GM19438 (cell line): Measurements from ENCODE around the gene RNF182.
"Not testable (repeated sequence)": the region's sequence is repeated elsewhere in the genome, so short reads cannot be mapped to it uniquely, and the experiment has no call there.

Source experiments
- ATAC-seq: cut with Tn5 transposase; IDR thresholded peaks from one replicate; pipeline ENCODE4 v1.9.1; 2021; ENCODE audit warnings: low read depth; ENCODE audit not compliant: unreplicated experiment

RNF182 gene, protein sequence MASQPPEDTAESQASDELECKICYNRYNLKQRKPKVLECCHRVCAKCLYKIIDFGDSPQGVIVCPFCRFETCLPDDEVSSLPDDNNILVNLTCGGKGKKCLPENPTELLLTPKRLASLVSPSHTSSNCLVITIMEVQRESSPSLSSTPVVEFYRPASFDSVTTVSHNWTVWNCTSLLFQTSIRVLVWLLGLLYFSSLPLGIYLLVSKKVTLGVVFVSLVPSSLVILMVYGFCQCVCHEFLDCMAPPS

DNA sequence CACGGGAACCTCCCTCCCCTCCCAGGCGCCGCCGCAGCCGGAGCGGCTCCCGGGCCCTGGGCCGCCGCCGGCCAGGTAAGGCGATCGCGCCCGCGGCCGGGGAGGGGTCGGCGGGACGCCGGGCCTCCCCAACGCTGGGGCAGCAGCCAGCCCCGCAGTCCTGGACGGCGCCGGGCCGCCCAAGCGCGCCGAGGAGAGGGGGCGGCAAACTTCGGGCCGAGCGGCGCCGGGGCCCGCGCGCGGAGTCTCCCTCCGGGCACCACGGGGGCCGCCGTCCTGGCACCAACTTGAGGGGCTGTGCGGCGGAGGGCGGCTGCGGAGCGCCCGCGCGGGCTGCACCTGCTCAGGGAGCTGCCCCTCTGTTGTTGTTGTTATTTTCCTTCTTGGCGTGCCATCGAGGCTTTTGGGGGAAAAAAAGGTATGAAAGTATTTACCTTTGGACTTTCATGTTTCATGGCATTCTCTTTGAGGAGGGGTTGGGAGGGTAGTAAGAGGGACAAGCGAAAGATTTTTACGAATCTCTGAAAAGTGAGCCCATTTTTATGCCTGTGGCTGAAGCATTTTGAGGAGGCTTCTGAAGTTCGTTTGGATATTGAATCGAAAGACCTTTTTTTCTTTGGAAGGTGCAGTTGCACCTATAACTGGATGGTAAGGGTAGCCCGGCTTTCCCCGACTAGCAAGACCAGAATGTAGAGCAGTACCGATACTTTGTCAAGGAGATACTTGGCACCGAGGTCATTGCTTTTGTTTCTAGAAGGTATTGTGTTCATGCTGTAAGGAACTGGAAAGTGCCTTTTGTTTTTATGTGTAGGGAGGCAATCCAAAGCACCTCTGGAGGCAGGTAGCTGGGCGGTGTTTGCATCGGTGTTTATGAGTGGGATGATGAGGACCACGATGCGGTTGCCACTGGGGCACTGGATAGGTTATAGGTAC, at the start of gene RNF182:
RNF182 (plus strand) TSS at position 4 of the 933 bp plus-strand sequence. CDS start 52,168 bp downstream, outside the sequence.
- no peak for ATAC-seq

DNA sequence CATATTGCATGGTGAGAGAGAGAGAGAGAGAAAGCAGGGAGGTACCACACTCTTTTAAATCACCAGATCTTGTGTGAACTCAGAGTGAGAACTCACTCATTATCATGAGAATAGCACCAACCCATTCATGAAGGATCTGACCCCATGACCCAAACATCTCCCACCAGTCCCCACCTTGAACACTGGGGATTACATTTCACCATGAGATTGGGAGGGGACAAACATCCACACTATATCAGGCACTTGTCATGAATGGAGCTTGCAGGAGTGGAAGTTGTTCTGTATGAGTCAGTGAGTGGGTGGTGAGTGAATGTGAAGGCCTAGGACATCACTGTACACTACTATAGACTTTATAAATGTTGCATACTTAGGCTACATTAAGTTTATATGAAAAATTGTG, 47.7 kb upstream of the RNF182 start:
- ATAC-seq = no peak

DNA sequence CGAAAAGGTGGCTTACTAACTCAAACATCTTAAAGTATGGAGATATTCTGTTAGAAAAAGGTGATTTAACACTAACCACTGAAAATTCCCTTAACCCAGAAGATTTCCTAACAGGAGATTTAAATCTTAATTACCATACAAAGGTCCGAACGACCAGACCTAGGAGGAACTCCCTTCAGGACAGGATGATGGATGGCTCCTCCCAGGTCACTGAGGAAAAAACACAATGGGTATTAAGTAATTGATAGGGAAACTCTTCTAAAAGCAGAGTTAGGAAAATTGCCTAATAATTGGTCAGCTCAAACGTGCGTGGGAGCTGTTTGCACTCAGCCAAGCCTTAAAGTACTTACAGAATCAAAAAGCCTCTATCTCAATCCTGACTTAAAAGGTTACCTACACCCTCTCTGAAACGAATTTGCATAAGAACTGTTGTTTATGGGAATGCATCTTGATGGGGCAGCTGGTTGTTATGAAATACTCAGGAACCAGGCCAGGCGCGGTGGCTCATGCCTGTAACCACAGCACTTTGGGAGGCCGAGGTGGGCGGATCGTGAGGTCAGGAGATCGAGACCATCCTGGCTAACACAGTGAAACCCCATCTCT, 44.6 kb upstream of the RNF182 start:
- not testable (repeated sequence) for ATAC-seq

DNA sequence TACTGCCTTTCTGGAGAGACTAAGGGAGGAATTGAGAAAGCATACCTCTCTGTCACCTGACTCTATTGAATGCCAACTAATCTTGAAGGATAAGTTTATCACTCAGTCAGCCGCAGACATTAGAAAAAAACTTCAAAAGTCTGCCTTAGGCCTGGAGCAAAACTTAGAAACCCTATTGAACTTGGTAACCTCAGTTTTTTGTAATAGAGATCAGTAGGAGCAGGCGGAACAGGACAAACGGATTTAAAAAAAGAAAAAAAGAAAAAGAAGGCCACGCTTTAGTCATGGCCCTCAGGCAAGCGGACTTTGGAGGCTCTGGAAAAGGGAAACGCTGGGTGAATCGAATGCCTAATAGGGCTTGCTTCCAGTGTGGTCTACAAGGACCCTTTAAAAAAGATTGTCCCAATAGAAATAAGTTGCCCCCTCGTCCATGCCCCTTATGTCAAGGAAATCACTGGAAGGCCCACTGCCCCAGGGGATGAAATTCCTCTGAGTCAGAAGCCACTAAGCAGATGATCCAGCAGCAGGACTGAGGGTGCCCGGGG, 43.1 kb upstream of the RNF182 start:
- no peak for ATAC-seq

- no peak for ATAC-seq
These were observed 40.8 kb upstream of the RNF182 start for GRCh38 chr6:13883966-13884365.

DNA sequence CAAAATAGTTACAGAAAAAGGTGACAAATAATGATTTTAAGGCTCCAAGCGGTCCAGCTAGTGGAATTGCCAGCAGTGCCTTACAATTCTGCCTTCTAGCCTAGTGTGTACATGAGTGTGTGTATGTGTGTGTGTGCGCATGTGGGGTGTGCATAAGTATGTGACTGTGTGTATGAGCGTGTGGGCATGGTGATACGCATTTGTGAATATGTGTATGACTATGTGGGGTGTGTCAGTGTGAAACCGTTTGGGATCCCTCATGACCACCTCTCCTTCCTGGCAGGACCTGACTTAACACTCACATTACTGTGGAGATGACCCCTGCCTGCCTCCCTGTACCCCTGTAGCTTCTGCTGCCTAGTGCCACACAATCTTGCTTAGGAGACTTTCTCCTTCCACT, 40.4 kb upstream of the RNF182 start:
- no peak for ATAC-seq

GRCh38 chr6:13885601-13886000, 39.2 kb upstream of the RNF182 start:
- ATAC-seq = no peak

- no peak for ATAC-seq
These were observed 37.8 kb upstream of the RNF182 start for GRCh38 chr6:13886949-13887348.

DNA sequence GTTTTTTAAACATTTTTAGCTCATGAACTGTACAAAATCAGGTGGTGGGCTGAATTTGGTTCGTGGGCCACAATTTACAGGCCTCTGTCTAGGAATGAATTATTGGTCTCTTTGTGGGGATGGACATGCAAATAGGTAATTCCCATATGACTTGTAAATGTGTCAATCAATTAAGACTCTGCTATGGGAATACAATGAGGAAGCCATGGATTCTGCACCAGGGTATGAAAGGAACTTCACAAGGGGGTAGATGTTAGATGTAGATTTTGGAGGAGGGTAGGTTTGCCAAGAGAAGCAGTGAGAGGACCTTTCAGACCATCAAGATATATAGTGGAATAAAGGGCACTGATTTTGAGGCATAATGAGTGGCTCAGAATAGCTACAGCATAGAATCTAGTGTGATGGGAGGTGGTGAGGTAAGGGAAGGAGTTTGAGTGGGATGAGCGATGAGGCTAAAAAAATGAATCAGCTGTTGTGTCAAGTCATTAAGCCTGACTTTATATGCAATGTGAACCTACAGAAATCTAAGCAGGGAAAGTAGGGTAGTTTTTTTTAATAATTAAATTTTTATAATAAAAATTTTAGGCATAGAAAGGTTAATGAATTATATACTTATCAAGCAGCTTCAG, 32.6 kb upstream of the RNF182 start:
- ATAC-seq = no peak

GRCh38 chr6:13902922-13903321, 21.8 kb upstream of the RNF182 start:
- no peak for ATAC-seq

DNA sequence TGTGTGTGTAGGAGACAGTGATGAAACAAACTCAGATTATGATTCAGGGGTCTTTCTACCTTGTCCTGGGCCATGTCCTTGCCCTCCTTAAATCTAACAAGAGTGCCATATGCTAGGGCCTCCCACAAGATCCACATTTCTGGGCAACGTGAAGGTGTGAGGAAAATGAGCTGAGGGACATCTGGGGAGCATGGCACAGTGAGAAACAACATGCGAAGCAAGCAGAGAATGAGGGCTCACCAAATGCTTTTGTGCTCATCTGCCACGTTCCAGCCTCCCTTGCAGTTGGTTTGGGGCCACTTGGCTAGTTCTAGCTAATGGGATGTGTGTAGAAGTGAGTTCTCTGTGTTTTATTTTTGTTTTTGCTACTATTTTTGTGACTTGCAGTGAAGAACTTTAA, 21.4 kb upstream of the RNF182 start:
- ATAC-seq = no peak

DNA sequence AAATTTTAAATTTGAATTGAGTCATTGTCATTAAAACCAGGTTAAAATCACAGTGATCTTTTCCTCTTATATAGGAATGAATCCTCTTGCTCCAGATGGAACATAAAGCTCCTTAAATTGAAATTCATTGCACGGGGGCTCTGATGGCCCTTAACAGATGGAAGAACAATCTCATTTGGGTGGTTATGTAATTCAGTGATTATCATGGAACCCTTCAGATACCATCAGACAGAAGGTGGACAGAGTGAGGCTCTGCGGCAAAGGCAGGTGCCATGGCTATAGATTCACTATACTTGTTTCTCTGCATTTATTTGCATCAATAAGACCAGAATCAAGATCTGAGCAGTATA, 17.8 kb upstream of the RNF182 start:
- no peak for ATAC-seq

DNA sequence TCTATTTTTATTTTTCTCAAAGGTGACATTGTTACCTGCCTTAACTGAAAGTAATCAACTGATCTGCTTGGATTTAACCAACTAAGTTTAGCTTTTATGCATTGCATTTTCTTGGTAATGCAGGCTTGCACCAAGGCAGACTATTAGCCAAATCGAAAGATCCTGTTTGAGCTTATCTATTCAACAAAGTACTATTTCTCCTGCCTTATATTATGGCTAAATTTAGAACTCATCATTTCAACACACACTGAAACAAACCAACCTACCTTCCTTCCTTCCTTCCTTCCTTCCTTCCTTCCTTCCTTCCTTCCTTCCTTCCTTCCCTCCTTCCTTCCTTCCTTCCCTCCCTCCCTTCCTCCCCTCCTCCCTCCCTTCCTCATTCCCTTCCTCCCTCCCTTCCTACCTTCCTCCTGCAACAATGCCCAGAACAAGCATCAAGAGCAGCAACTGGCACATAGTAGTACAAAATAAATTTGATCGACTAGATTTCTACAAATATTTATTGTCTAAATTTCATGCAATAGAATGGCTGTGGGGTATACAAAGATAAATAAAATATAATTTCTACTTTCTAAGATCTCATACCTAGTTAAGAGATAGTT, 17.0 kb upstream of the RNF182 start:
- no peak for ATAC-seq

DNA sequence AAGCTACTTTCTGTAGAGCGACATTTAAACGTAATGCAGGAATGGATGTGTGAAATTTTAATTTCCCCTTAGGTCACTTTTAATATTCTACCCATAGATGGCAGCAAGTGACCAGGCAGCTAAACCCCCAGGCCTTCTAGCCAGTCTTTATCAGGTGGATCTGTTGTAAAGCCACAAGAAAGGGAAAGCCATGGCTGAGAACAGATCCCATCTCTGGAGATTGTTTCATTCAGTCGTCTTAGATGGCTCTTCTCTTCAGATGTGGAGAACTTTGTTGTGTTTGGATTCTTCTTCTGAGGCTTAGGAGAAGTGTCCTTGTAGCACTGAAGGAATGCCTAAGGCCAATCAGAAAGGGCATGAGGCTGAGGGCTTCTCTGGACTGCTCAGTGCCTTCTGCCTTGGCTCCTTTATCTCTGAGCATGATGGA, 15.8 kb upstream of the RNF182 start:
- no peak for ATAC-seq

- no peak for ATAC-seq
These were observed 14.3 kb upstream of the RNF182 start for GRCh38 chr6:13910443-13910842.

GRCh38 chr6:13911337-13911736, 13.4 kb upstream of the RNF182 start:
- no peak for ATAC-seq

- no peak for ATAC-seq
These were observed 11.3 kb upstream of the RNF182 start for GRCh38 chr6:13913226-13914001.

GRCh38 chr6:13914351-13914750, 10.4 kb upstream of the RNF182 start:
- ATAC-seq = no peak

- ATAC-seq = no peak
These were observed 9.1 kb upstream of the RNF182 start for GRCh38 chr6:13915561-13916229.
